ENCODE data around the gene OMG.

Gene OMG

DNA sequence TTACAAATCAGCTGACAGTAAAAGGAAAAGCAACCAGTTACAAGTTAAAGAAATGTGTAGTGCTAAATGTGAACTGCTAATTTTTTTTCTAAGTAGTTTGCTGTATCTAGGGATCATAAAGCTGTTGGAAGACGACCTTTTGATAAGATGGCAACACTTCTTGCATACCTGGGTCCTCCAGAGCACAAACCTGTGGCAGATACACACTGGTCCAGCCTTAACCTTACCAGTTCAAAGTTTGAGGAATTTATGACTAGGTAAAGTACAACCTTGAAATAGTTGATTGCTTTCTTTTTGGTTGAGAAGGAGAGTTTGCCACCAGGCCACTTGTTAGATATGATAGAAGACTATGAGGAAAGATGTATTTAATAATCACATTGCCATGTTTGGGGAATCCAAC lies 35.4 kb downstream of the OMG start:
- DNase-seq: no peak

DNA sequence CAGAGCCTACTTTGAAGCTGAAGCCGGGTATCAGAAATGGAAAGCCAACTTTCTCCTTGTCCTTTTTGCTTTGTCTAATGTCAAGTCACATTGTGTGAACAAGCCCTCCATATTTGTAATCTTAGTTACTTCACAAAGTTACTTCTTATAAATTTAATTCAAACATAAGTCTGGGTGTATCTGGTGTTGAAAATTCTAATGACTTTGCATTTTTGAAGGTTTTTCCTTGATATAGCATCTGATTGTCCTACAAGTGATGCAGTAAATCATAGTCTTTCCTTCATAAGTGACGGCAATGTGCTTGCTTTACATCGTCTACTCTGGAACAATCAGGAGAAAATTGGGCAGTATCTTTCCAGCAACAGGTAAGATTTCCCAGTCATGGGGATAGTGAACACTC lies 36.9 kb downstream of the OMG start:
- no peak for DNase-seq

DNA sequence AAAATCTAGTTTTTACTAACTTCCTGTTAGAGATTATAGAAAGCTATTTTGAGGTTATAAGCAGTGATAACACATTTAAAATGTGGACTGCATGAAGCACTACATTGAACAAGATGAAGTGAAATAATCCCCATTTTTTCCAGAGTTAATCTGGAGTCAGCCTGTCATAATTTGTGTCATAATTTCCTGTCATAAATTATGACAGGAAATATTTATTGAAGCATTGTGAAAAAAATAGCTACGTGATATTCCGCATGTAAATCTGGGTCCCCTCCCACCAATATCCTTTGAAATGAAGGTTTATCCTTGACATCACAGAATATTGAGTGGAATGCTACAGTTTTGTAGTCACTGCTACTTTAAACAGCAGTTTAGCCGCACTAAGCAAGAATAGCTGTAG lies 40.1 kb downstream of the OMG start:
- DNase-seq: no peak

DNA sequence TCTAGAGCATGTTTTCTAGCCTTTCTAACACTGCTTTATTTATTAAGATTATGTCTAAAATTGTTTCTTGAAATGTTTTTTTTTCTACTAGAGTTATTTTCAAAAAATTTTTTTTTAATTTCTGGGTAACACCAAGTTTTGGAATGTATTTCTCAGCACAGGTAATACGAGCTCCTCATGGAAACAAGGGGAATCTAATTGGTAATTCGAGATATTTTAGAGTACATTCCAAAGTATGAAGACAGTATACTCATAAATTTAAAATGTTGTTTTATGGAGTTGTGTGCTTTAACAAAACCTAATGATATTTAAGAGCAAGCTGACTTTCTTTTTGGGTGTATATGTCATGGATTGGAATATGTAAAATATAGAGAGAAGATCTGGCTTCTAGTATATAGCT lies 42.4 kb downstream of the OMG start:
- no peak for DNase-seq

DNA sequence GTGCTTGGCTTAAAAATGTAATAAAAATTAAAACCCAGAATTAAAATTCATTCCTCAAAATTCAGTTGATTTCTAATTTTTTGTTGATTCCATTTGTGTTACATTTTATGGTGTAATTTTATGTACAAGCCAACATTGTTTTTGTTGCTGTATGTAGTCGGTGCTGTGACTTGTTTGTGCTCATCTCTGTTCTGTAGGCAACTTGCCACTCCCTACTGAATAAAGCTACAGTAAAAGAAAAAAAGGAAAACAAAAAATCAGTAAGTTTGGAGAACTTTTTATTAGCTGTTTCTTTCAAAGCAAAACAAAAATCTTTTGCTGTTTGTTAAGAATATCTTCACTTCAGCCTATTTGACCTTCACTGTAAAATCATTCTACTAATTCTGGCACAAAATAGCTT lies 44.3 kb downstream of the OMG start:
- no peak for DNase-seq

DNA sequence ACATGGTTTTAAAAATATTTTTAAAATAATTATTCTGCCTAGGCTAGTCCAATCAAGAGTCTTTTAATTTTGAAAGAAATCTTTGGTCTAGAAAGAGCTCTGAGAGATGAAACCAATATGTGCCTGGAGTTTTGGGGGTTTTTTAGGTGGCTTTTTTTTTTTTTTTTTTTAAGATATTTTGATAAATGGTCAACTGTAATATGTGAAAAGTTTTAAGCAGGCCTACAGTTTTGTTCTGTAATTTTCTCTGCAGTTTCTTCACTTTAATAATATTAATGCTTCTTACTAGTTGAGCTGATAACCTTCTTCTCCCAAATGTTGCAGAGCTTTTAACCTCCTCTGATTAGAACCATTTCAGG lies 45.1 kb downstream of the OMG start:
- DNase-seq: no peak

DNA sequence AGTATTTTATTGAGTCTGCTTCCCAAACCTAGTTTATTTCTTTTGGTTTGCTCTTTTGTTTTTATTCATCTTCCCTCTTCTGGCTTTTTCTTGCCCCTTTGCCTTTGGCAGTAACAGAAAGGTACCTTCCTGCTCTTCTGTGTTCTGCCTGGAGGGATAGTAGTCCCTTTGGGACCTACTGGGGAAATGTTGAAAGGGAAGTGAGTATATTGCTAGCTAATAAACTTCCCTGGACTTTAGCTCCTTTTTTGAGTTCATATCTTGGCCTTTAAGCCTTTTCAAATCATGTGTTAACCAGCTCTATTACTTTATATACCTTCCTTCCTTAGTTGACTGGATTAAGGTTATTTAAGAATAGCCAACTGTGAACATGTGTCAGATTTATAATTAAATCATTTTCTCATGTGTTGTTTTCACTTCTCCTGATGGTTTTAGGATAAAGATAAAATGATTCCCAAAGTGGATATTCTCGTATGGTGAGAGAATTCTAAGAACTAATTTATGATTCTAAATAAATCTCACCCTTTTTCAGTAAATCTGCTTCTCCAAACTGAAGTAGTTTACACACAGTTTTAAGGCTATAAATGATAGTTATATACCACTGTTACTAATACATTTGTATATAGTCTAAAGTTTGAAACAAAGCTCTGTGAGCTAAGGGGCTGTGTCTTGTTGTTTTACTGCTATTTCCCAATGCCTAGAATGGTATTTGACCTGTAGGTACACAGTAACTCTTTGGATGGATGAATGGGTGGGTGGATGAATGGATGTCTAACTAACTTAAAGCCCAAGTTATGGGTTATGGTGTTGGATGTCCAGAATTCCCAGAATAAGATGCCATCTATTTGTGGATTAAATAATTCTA lies 45.7 kb downstream of the OMG start:
- DNase-seq: no peak

DNA sequence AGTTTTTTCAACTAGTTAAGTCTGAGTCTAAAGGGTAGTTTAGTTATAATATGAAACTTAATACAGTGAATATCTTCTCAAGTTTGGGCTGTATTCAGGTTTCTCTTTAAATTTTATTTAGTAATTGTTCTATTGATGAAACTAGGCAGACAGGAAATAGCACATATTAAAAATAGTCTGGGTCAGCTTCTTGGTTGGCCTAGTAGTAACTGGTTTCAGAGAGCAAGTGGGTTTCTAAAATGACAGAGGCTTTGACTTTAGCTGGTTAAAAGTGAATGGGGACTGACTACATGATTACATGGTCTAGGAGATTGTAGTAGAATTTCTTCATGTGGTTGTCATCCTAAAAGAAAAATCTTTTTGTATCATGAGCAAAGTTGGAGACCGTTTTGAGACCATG lies 46.8 kb downstream of the OMG start:
- DNase-seq: no peak

DNA sequence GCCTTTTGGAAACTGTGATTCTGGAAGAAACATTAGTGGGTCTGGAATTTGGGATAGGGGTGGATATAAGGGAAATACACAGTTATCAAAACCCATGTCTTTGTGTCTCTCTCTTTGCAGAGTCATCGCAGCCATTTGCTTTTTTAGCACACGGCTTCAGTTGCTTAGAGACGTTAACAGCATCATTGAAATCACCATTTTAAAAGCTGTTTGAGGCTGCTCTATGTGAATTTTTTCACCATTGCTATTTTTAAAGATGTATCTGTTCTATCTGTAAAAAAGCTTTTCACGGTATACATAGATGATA lies 47.3 kb downstream of the OMG start:
- DNase-seq: no peak

DNA sequence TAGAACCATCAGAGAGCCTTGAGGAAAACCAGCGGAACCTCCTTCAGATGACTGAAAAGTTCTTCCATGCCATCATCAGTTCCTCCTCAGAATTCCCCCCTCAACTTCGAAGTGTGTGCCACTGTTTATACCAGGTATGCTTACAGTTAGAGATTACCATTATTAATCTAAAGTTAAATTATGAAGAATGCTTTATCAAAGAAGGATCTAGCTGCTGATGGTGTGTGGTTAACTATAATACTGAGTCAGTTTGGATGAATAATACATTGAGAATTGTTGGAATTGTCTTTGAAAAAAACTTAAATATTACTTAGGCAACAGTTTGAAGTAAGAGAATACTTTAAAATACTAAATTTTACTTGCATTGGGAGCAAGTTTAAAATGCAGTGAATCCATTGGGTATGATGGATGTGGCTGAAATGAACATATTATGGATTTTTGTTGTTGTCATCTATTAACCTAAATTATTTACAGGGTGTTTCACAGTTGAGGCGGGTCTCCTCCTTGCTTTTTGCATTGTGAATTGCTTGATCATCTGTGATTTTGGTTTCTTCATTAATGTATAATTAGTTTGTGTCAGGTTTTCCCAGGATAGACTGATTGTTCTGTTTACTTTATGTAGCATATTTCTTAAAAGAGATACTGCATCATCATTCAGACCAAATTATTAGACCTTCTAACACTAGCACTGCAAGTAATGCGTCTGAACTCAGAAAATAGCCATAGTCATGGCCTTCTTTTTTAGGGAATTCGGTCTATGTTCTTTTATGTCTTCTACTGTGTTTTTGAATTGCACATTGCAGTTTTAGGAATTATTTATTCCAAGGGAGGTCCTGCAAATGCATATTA lies 47.8 kb downstream of the OMG start:
- DNase-seq: no peak
